Large intestine (tissue), 3 donors: ENCODE data around the gene FGF14. TPM values are rescaled to one million over a fixed set of nuclear protein-coding genes. Genes with fewer than 3 reads are reported as not detected.

Experiments used
- DNase-seq, 2 donors: peaks; one replicate each; pipeline versions ENCODE4 v3.0.0 to v3.0.0-alpha.2; 2013
- H3K27ac ChIP-seq: one replicate; pipeline ENCODE4 v1.5.1; 2013; ENCODE audit warnings: low read length
- H3K27me3 ChIP-seq: 2 replicates; pipeline ENCODE4 v1.6.1; 2013; ENCODE audit warnings: low read length; ENCODE audit not compliant: control insufficient read depth, insufficient read depth
- H3K36me3 ChIP-seq: 2 replicates; pipeline ENCODE4 v1.6.1; 2013; ENCODE audit warnings: low read length; ENCODE audit not compliant: control insufficient read depth, insufficient read depth
- H3K4me1 ChIP-seq: one replicate; pipeline ENCODE4 v1.6.1; 2013; ENCODE audit warnings: low read length; ENCODE audit not compliant: control insufficient read depth, insufficient read depth
- H3K4me3 ChIP-seq: one replicate; pipeline ENCODE4 v1.5.1; 2013; ENCODE audit warnings: low read length
- H3K9me3 ChIP-seq: one replicate; pipeline ENCODE4 v1.6.1; 2013; ENCODE audit warnings: mild to moderate bottlenecking, low read depth, low read length, moderate library complexity; ENCODE audit not compliant: control insufficient read depth
- WGBS: methylation state at CpG from one replicate; pipeline ENCODE4 v1.1.5; 2013; ENCODE audit warnings: low lambda C conversion rate; ENCODE audit not compliant: insufficient coverage; 5-methylcytosine and 5-hydroxymethylcytosine counted together
- polyA plus RNA-seq: library from polyadenylated mRNA; unstranded; fragments of 120-200 nt; gene quantifications from one replicate; pipeline ENCODE4 v1.2.1, GENCODE V29; 2013

FGF14 gene
- polyA plus RNA-seq, 1 donor, result 2.1 TPM

DNA sequence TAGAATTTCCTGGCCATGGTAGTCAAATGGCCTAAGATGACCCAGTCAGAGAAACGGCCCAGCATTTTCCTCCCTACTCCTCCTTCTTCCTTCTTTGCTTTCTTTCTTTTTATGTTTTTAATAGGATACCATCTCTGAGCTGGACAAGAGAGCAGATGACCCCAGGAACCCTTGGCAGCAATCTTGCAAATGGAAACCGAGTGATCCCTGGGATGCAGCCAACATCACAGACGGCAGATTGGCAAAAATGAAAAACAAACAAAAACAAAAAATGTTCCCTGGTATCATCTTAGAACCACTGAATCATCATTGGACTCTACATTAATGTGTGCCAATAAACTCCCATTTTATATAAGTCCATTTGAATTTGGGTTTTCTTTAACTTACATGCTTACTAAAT lies 424.4 kb downstream of the FGF14 start:
- 100% methylated on average over 1 of the region's 3 CpGs for WGBS
- H3K4me1 ChIP-seq, result no peaks in the 10 kb centered on the region
- no peaks in the 10 kb centered on the region for H3K36me3 ChIP-seq
- H3K4me3 ChIP-seq, result no peak overlapping the region
- H3K9me3 ChIP-seq, result no peaks in the 10 kb centered on the region
- no peak overlapping the region for H3K27ac ChIP-seq
- no peak for DNase-seq
- H3K27me3 ChIP-seq, result no peaks in the 10 kb centered on the region

DNA sequence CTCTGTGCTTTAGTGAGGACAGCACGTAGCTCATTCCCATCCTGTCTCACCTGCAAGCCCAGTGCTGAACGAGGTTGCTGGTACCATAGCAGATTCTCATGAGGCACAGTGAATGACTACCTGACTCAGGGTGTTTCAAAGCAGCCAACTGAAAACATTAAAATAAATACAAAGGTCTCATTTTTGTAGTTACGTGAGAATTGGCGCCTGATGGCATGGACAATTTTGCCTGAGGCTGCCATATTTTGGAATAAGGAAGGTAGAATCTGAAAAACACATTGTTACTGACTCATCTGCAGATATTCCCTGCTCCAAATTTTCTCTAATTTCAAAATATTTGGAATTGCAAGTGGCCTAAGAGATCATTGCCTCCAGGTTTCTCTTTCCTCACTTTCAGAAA lies 429.7 kb downstream of the FGF14 start:
- H3K36me3 ChIP-seq, result no peaks in the 10 kb centered on the region
- no peak overlapping the region for H3K4me3 ChIP-seq
- DNase-seq, result no peak
- H3K4me1 ChIP-seq, result no peaks in the 10 kb centered on the region
- H3K27ac ChIP-seq, result no peak overlapping the region
- H3K9me3 ChIP-seq, result no peaks in the 10 kb centered on the region
- WGBS, result no CpG with 5 or more reads among the region's 4 CpGs
- no peaks in the 10 kb centered on the region for H3K27me3 ChIP-seq

DNA sequence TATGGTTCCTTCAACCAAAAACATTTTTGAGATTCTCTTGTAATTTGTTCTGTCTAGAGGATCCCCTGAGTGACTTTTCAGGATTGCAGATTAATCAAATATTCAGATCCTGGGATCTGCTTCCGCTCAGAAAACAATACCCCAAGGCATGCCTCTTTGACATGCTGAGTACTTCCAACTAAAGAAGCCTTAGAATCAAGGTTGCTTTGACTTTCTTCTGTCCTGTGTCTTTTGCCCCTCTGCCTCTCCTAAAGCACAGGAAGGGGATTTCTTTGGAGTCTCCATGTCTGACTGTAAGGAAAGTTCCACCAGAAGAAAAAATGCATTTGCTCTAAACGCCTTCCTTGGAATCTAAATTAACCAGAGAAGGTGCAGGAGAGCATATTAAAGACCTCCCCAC lies 431.5 kb downstream of the FGF14 start:
- Histone ChIP-seq H3K4me1 (no peaks in the 10 kb centered on the region), H3K27ac (no peak overlapping the region), H3K4me3 (no peak overlapping the region), H3K36me3 (no peaks in the 10 kb centered on the region), H3K9me3 (no peaks in the 10 kb centered on the region), H3K27me3 (no peaks in the 10 kb centered on the region)
- no CpG with 5 or more reads among the region's 2 CpGs for WGBS
- DNase-seq, result no peak

DNA sequence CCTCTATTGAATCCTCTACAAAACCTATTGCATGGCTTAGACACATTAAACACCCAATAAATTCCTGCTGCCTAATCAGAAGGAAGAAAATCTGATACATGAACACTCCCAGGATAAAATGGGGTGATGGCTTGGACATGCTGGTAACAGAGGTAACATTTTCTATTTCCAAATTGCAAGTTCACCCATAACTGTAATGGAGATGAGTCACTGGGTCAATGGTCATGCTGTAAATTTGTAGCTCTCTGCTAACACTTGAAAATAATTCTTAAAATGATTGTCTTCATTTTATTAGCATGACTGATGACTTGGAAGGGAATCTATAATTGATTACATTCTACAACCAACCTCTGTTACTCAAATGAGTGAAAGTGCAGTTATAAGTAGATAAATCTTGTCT lies 434.1 kb downstream of the FGF14 start:
- H3K36me3 ChIP-seq, result no peaks in the 10 kb centered on the region

DNA sequence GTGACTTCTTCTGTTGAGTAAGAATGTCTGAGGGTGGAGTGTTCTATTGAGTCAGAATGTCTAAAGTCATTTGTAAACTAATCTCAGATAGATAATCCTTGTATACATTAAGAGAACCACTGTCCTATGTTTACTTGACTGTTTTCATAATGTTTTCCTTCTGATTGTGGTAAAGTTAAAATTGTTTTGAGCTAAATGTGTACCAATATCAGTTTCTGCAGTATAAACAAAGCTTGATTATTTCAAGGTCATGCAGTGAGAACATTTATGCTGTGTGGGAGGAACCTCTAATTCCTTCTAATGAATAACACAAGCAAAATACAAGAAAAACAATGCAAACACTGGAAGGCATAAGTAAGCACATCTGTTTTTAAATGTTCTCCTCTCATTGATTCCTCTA lies 434.6 kb downstream of the FGF14 start:
- Histone ChIP-seq H3K9me3 (no peaks in the 10 kb centered on the region), H3K27me3 (no peaks in the 10 kb centered on the region), H3K36me3 (no peaks in the 10 kb centered on the region), H3K27ac (no peak overlapping the region), H3K4me1 (no peaks in the 10 kb centered on the region), H3K4me3 (no peak overlapping the region)
- no peak for DNase-seq

More for the DNA sequence above, 434.1 kb downstream of the FGF14 start:
- Histone ChIP-seq H3K27ac (no peak overlapping the region), H3K9me3 (no peaks in the 10 kb centered on the region), H3K27me3 (no peaks in the 10 kb centered on the region), H3K4me1 (no peaks in the 10 kb centered on the region), H3K4me3 (no peak overlapping the region)
- no peak for DNase-seq

DNA sequence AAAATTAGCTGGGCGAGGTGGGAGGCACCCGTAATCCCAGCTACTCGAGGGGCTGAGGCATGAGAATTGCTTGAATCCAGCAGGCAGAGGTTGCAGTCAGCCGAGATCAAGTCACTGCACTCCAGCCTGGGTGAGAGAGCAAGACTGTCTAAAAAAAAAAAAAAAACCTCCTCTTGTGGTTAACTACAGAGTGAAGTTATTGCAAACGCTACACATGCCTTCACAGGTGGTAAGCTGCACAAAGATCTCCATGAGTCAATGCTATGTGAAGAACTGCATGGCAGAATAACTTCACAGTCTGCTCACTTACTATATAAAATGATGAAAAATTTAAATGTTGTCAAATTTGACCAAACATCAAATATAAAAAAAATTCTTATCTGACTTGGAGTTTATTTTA lies 436.8 kb downstream of the FGF14 start:
- H3K27me3 ChIP-seq, result no peaks in the 10 kb centered on the region
- H3K4me1 ChIP-seq, result no peaks in the 10 kb centered on the region
- no peaks in the 10 kb centered on the region for H3K36me3 ChIP-seq
- 80% methylated on average over 1 of the region's 5 CpGs for WGBS
- no peak overlapping the region for H3K27ac ChIP-seq
- DNase-seq, result no peak
- H3K9me3 ChIP-seq, result no peaks in the 10 kb centered on the region
- no peak overlapping the region for H3K4me3 ChIP-seq

DNA sequence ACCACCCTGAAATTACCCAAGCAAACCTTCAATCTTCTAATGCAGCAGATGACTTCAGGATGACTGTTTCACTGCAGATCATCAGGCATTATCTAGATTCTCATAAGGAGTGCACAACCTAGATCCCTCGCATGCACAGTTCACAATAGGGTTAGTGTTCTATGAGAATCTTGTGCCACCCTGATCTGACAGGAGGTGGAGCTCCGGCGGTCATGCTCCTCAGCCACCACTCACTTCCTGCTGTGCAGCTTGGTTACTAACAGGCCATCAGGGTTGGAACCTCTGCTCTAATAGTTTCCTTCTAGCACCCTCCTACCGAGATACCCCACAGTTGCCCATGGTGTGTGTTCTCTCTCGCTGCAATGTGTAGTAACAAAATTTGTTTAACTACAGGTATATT lies 442.8 kb downstream of the FGF14 start:
- WGBS, result no CpG with 5 or more reads among the region's 5 CpGs
- no peaks in the 10 kb centered on the region for H3K27me3 ChIP-seq
- no peak overlapping the region for H3K4me3 ChIP-seq
- H3K27ac ChIP-seq, result no peak overlapping the region
- no peaks in the 10 kb centered on the region for H3K36me3 ChIP-seq
- H3K4me1 ChIP-seq, result no peaks in the 10 kb centered on the region
- DNase-seq, result no peak
- no peaks in the 10 kb centered on the region for H3K9me3 ChIP-seq

DNA sequence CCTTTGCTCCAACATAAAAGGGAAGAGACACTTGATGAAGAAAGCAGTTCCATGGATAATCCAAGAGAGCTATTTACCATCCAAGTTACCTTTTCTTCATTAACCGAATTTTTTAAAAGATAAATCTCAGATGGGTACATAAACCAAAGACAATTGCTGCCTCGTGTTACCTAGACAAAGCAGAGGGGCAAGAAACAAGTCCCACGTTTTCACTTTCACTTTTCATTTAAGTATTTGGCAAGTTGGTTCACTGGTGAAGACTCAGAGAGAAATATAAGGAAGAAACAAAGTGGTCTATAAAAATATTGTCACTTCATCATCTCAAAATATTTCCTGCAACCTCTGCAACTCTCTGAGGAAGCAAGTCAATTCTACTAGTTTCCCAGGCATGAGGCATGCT lies 446.1 kb downstream of the FGF14 start:
- H3K9me3 ChIP-seq, result no peaks in the 10 kb centered on the region
- H3K27ac ChIP-seq, result no peak overlapping the region
- no peak for DNase-seq
- 52% methylated on average over 2 of the region's 3 CpGs for WGBS
- H3K36me3 ChIP-seq, result no peaks in the 10 kb centered on the region
- H3K4me3 ChIP-seq, result no peak overlapping the region
- no peaks in the 10 kb centered on the region for H3K4me1 ChIP-seq
- no peaks in the 10 kb centered on the region for H3K27me3 ChIP-seq

DNA sequence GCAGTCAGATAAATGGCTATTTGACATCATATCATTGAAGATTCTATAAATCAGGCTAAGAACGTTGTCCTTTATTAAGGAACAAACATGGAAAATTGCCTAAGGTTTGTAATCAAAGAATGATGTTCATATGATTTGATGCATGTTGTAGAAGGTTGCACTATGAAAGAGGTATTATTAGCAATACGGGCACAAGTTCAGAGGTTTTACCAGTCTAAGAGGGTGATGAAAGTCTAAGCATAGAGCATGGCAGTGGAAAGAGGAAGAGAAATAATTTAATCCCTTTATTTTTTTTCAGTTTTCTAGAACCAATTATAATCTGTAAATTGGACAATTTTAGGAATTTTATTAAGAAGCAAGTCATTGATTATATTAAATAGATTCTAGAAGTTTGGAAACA lies 450.7 kb downstream of the FGF14 start:
- H3K9me3 ChIP-seq, result no peaks in the 10 kb centered on the region
- no peaks in the 10 kb centered on the region for H3K4me1 ChIP-seq
- no peak overlapping the region for H3K27ac ChIP-seq
- 100% methylated on average over 1 of the region's 2 CpGs for WGBS
- H3K27me3 ChIP-seq, result no peaks in the 10 kb centered on the region
- H3K36me3 ChIP-seq, result no peaks in the 10 kb centered on the region
- no peak for DNase-seq
- H3K4me3 ChIP-seq, result no peak overlapping the region

DNA sequence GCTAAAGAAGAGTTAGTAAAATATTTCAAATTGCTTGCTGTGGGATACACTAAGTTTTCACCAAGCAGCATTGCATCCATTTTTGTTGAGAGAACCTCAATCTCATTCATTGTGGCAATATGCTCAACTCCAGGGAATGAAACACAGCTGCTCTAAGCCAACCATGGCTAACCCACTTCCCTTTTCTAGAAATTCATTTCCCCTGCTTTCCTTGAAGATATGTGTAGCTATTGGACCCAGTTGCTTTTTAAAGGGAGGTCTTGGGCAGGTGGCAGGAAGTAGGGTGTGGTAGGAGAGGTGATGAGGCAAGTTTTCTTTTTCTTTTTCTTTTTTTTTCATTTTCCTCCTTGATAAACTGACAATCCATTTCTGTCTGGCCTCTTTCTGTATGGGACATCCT lies 452.2 kb downstream of the FGF14 start:
- DNase-seq, result no peak
- no peaks in the 10 kb centered on the region for H3K9me3 ChIP-seq

DNA sequence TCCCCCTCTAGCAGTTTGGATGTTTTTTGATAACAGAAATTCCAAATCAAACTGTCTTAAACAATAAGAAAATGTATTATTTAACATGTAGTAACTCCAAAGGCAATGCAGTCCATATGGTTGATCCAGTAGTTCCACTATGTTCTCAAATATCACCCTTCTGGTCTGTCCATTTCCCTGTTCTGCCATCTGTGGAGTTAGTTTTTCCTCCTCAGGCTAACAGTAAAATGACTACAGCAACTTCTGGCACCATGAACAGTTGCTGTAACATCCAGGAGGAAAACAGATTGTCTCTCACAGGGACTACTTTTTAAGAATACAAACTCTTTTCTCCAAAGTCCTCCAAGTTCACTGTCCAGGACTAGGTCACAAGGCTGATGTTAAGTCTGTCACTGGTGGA lies 455.4 kb downstream of the FGF14 start:
- DNase-seq, result no peak
- Histone ChIP-seq H3K36me3 (no peaks in the 10 kb centered on the region), H3K4me3 (no peak overlapping the region), H3K27ac (no peak overlapping the region), H3K4me1 (no peaks in the 10 kb centered on the region), H3K27me3 (no peaks in the 10 kb centered on the region), H3K9me3 (no peaks in the 10 kb centered on the region)

More for the DNA sequence above, 452.2 kb downstream of the FGF14 start:
- no peaks in the 10 kb centered on the region for H3K27me3 ChIP-seq
- no peaks in the 10 kb centered on the region for H3K36me3 ChIP-seq
- H3K27ac ChIP-seq, result no peak overlapping the region
- no peak overlapping the region for H3K4me3 ChIP-seq
- no peaks in the 10 kb centered on the region for H3K4me1 ChIP-seq

DNA sequence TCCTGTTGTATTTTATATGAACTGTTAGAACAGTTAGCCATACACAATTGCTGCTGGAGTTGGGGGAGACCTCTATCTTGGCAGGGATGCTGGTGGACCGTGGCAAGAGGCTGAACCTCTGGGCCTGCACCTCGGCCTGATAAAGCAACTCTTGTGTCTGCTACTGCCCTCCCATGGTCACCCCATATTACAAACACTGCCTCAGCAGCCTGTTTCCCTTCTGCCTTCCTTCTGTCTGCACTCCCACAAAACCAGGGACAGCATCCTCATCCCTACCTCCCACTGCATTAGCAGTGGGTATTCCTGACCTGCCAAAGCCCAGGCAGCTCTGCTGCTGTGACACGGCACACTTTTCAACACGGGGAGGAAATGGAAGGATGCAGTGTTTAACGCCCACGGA lies 456.4 kb downstream of the FGF14 start:
- no peak overlapping the region for H3K27ac ChIP-seq
- no peak for DNase-seq
- H3K9me3 ChIP-seq, result no peaks in the 10 kb centered on the region
- no peaks in the 10 kb centered on the region for H3K36me3 ChIP-seq
- H3K27me3 ChIP-seq, result no peaks in the 10 kb centered on the region
- WGBS, result 69% methylated on average over 3 of the region's 6 CpGs
- H3K4me1 ChIP-seq, result no peaks in the 10 kb centered on the region
- no peak overlapping the region for H3K4me3 ChIP-seq
